Measurements from ENCODE around the gene HNRNPD.
"Not testable (repeated sequence)": the region's sequence is repeated elsewhere in the genome, so short reads cannot be mapped to it uniquely, and the experiment has no call there.

The HNRNPD gene, protein sequence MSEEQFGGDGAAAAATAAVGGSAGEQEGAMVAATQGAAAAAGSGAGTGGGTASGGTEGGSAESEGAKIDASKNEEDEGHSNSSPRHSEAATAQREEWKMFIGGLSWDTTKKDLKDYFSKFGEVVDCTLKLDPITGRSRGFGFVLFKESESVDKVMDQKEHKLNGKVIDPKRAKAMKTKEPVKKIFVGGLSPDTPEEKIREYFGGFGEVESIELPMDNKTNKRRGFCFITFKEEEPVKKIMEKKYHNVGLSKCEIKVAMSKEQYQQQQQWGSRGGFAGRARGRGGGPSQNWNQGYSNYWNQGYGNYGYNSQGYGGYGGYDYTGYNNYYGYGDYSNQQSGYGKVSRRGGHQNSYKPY

GRCh38 chr4:82373816-82374625 is at the start of gene HNRNPD:
Gene HNRNPD, minus strand, starts transcription at chr4:82373991. Its CDS starts 313 bp downstream, at chr4:82373678.
- peak; percentile 68 to 86 (median 82) for DNase-seq

- no peak for DNase-seq
Measured at GRCh38 chr4:82422616-82423015, 48.8 kb upstream of the HNRNPD start.

GRCh38 chr4:82421796-82422560 is 48.2 kb upstream of the HNRNPD start:
- DNase-seq, result no peak

GRCh38 chr4:82419451-82419850 is 45.7 kb upstream of the HNRNPD start:
- DNase-seq, result no peak

DNA sequence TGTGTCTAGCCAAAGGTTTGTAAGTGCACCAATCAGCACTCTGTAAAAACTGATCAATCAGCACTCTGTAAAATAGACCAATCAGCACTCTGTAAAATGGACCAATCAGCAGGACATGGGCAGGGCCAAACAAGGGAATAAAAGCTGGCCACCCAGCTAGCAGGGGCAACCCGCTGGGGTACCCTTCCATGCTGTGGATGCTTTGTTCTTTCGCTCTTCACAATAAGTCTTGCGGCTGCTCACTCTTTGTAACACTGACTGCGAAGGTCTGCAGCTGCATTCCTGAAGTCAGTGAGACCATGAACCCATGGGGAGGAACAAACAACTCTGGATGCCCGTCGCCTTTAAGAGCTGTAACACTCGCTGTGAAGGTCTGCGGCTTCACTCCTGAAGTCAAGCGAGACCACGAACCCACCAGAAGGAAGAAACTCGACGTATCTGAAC is 42.2 kb upstream of the HNRNPD start:
- no peak for DNase-seq

DNA sequence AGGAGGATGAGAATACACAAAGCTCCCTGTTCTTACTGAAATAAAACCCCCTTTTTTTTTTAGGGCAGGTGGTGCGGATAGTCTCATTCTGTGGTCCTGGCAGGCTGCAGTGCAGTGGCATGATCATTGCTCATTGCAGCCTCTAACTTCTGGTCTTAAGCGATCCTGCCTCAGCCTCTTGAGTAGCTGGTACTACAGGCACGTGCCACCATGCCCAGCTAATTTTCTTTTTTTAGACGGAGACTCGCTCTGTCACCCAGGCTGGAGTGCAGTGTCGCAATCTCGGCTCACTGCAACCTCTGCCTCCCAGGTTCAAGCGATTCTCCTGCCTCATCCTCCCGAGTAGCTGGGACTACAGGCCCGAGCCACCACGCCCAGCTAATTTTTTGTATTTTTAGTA is 41.3 kb upstream of the HNRNPD start:
- not testable (repeated sequence) for DNase-seq

DNA sequence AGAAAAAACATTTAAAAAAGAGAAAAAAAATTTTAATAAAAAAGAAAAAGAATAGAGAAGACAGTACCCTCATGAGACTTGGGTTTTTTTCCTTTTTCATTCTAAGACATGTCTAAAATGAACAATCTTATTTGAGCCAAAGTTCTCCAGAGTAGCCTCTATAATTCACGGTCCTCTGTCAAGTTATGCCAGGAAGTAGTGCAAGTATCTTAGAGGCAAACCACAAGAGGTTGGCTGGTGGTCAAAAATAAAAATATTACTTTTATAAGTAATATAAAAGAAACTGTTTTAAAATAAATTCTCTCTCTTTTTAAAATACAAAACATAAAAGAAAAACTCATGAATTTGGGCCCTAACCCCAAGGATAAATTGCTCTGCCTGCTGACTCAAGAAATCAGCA is 29.9 kb upstream of the HNRNPD start:
- no peak for DNase-seq

DNA sequence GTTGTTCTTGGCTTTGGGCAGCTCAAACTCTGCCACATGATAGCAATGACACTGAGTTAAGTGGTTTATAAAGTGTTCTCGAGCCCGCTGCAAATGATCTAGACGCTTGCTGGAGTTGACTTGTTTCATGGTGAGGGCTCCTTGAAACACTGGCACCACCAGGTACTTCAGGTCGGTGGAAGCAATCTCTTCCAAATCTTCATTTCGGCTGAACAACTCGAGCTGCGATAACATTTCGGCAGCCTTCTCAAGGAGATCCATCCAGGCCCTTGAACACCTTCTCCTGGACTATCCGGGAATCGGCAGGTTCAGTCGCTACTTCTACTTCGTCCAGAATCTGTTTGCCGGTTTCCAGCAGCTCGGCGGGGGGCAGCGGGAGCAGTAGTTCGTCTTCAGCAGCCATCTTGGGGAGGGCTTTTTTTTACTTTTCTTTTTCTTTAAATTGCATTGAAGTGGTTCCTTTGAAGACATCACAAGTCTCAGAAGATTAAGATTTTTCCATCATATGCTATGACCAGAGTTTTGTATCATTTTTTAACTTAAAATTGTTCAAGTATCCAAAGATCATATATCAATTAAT is 28.5 kb upstream of the HNRNPD start:
- DNase-seq, result no peak

DNA sequence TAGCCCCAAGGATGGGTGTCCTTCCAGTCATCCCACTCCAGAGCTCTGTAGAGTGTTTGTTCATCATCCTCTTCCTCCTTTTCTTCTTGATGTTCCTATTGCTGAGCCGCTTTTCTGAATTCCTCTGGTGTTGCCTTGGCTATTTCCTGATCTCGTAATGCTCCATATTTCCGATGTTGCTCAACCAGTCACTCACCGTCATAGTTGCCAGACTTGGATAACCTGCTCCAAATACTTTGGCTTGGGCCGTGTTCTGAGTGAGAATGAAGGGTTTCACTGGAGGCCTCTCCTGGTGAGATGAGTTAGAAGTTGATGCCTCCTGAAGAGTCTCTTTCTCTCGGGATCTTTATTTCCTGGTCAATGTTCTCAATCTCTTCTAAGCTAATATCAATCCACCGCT is 27.8 kb upstream of the HNRNPD start:
- DNase-seq, result no peak

DNA sequence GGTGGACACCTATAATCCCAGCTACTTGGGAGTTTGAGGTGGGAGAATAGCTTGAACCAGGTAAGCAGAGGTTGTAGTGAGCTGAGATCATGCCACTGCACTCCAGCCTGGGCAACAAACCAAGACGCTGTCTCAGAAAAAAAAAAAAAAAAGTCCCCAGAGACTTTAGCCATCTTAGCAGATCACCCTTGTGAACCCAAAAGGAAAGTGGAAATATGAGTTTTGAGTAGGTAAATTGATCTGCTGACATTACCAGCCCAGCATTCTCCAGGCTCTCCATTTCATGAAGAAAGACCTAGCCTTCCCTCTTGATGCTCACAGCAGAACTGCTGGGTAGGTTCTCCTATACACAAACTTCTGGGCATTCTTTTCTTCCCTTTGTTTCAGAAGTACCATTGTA is 24.5 kb upstream of the HNRNPD start:
- no peak for DNase-seq

GRCh38 chr4:82397527-82397926 is 23.7 kb upstream of the HNRNPD start:
- no peak for DNase-seq

GRCh38 chr4:82394896-82395295 is 21.1 kb upstream of the HNRNPD start:
- DNase-seq, result no peak

DNA sequence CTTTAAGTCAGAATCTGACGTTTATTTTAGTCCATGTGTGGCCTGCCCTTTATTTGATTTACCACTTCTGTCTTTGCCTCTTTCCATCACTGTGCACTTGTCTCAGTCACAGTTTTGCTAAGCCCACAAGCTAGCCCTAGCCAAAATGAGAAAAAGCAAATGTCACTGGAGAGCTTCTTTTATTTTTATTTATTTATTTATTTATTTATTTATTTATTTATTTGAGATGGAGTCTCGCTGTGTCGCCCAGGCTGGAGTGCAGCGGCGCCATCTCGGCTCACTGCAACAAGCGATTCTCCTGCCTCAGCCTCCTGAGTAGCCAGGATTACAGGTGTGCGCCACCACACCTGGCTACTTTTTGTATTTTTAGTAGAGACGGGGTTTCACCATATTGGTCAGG is 16.3 kb upstream of the HNRNPD start:
- DNase-seq, result not testable (repeated sequence)

DNA sequence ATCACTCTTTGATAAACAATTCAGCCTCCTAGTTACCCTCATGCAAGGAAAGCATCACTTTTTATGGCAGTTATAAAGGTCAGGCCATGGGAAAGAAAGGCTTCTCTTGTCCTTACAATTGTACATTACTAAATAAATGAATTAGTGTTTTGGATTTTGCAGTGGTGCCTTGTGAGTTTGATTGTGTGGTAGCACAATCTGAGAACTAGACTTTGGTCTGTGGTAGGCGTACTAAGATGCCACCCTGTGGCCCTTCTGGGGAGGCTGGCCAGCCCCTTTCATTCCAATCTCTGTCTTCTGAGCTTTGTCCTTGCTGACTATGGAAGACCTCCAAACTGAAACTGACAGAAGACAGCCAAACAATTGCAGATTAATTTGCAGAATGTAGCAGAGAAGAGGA is 14.6 kb upstream of the HNRNPD start:
- DNase-seq, result no peak

DNA sequence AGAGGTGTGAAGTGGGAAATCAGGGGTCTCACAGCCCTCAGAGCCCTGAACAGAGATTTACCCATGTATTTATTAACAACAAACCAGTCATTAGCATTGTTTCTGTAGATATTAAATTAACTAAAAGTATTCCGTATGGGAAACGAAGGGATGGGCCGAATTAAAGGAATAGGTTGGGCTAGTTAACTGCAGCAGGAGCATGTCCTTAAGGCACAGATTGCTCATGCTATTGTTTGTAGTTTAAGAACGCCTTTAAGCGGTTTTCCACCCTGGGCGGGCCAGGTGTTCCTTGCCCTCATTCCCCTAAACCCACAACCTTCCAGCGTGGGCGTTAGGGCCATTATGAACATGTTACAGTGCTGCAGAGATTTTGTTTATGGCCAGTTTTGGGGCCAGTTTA is 12.5 kb upstream of the HNRNPD start:
- not testable (repeated sequence) for DNase-seq

DNA sequence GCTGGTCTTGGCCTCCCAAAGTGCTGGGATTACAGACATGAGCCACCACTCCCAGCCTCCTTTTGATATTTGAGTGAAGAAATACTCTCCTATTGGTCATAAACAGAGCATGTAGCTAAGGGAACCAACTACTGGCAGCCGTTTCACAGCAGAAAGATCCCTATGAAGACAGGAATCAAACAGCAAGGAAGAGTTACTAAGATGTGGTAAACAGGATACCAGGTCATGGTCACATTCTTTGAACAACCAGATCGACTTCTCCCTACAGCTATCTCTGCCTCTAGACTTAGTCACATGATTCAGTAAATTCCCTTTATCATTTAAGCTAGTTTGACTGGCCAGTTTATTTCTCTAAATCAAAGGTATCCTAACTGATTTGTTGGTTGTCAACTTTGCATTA is 9.0 kb upstream of the HNRNPD start:
- DNase-seq, result no peak

DNA sequence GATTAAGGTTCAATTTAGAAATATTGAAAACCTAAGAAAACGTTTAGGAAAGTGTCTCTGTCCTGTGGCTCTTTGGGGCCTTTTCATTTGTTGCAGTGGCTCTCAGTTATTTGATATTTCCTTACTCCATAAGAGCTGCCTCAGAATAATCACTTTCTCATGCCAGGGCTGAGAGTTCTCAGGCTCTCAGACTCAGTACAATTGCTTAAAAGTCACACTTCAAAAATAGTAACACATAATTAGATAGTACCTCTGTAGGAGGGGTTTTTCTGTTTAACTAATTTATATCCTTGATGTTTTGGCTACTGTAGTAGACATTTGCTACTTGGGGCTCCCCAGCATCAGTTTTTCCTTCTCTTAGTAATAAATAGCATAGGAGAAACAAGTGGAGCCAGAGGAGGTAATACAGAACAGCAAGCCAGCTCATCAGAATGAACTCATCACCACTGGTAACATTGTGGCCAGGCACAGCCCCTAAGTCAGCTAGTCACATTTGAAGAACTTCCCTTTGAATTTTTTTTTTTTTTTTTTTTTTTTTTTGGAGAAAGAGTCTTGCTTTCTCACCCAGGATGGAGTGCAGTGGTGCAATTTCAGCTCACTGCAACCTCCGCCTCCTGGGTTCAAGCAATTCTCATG is 8.0 kb upstream of the HNRNPD start:
- DNase-seq, result no peak

DNA sequence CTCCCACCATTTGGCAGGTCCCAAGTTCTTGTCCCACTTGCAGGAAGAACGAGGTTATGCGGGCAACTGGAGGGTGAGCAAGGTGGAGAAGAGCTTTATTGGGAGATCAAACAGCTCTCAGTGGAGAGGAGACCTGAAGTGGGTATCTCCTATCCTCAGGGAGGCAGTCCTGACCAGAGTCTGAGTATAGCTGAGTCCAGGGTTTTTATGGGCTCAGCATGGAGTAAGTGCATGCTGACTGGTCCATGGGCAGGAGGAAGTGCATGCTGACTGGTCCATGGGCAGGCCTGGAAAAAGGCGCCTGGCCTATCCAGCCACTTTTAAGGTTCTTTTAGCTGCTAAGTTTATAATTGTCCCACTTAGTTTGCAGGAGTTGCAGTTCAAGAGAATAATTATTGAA is 7.4 kb upstream of the HNRNPD start:
- DNase-seq, result no peak

GRCh38 chr4:82380831-82381230 is 7.0 kb upstream of the HNRNPD start:
- DNase-seq, result no peak

- DNase-seq, result no peak
Measured at GRCh38 chr4:82380344-82380743, 6.6 kb upstream of the HNRNPD start.

- DNase-seq, result no peak
Measured at GRCh38 chr4:82376109-82376508, 2.3 kb upstream of the HNRNPD start.

- DNase-seq, result peak; percentile 58 to 67 (median 64)
Measured at GRCh38 chr4:82373486-82373815, 340 bp downstream of the HNRNPD start.
